Measurements from ENCODE around the gene FAM47E. TPM values are rescaled to one million over a fixed set of nuclear protein-coding genes. Genes with fewer than 3 reads are reported as not detected.

Gene FAM47E
- total and polyA plus RNA-seq, 2 experiments from 2014 or later: not detected

GRCh38 chr4:76271248-76271647 lies 19.7 kb downstream of the FAM47E start:
- Histone ChIP-seq H3K4me3 (no peak overlapping the region), H3K9me2 (ENCODE audit: insufficient read depth) (no peaks in the 10 kb centered on the region), H3K4me2 (ENCODE audit: unreplicated experiment) (no peak overlapping the region), H3K4me1 (ENCODE audit: insufficient read depth) (no peaks in the 10 kb centered on the region), H3K9me3 (ENCODE audit: low read depth) (no peaks in the 10 kb centered on the region), H3K9ac (no peak overlapping the region), H3K79me2 (ENCODE audit: insufficient read depth) (no peaks in the 10 kb centered on the region), H4K20me1 (ENCODE audit: insufficient read depth) (no peaks in the 10 kb centered on the region), H3F3A (ENCODE audit: insufficient read depth) (no peaks in the 10 kb centered on the region), H3K36me3 (ENCODE audit: low read depth) (no peaks in the 10 kb centered on the region), H3K27me3 (replicated peaks; ENCODE audit: insufficient read depth) (peaks cover 7% of the 10 kb centered on the region; the same call in 1 of the 2 replicates), H2AFZ (no peak overlapping the region), H3K27ac (no peak overlapping the region)
- TF ChIP-seq EZH2phosphoT487 (IDR thresholded peaks at IDR 0.05; ENCODE audit: insufficient read depth, low read depth) (no peak), EZH2 (IDR thresholded peaks at IDR 0.05; ENCODE audit: insufficient read depth, poor library complexity, severe bottlenecking) (no peak)
- in situ Hi-C loops (cut with MboI): no loop called here
- no peak for DNase-seq
- WGBS, 2 experiments (ENCODE audit: low coverage in 1 of 2, low lambda C conversion rate in 2 of 2, missing lambda C conversion rate in 2 of 2): 79 to 80% methylated on average over 6 of the region's 6 CpGs

- Histone ChIP-seq H3K4me2 (ENCODE audit: unreplicated experiment) (no peak overlapping the region), H3K27ac (no peak overlapping the region), H3K9ac (no peak overlapping the region), H3K79me2 (ENCODE audit: insufficient read depth) (no peaks in the 10 kb centered on the region), H4K20me1 (ENCODE audit: insufficient read depth) (no peaks in the 10 kb centered on the region), H3K9me2 (ENCODE audit: insufficient read depth) (no peaks in the 10 kb centered on the region), H3K9me3 (ENCODE audit: low read depth) (no peaks in the 10 kb centered on the region), H3K36me3 (ENCODE audit: low read depth) (no peaks in the 10 kb centered on the region), H3K27me3 (replicated peaks; ENCODE audit: insufficient read depth) (peaks cover 7% of the 10 kb centered on the region; the same call in 1 of the 2 replicates), H3F3A (ENCODE audit: insufficient read depth) (no peaks in the 10 kb centered on the region), H3K4me3 (no peak overlapping the region), H3K4me1 (ENCODE audit: insufficient read depth) (no peaks in the 10 kb centered on the region), H2AFZ (no peak overlapping the region)
- DNase-seq: no peak
- TF ChIP-seq EZH2phosphoT487 (IDR thresholded peaks at IDR 0.05; ENCODE audit: insufficient read depth, low read depth): no peak
- no peak for TF ChIP-seq EZH2 (IDR thresholded peaks at IDR 0.05; ENCODE audit: insufficient read depth, poor library complexity, severe bottlenecking)
- in situ Hi-C loops (cut with MboI): no loop called here
These were observed 20.6 kb downstream of the FAM47E start for GRCh38 chr4:76272073-76272472.

- in situ Hi-C loops (cut with MboI): no loop called here
- Histone ChIP-seq H3K36me3 (ENCODE audit: low read depth) (no peaks in the 10 kb centered on the region), H3F3A (ENCODE audit: insufficient read depth) (no peaks in the 10 kb centered on the region), H3K9ac (no peak overlapping the region), H3K9me2 (ENCODE audit: insufficient read depth) (no peaks in the 10 kb centered on the region), H4K20me1 (ENCODE audit: insufficient read depth) (no peaks in the 10 kb centered on the region), H3K9me3 (ENCODE audit: low read depth) (no peaks in the 10 kb centered on the region), H3K4me3 (no peak overlapping the region), H3K27me3 (replicated peaks; ENCODE audit: insufficient read depth) (peaks cover 9% of the 10 kb centered on the region; the same call in 1 of the 2 replicates), H3K4me2 (ENCODE audit: unreplicated experiment) (no peak overlapping the region), H3K27ac (no peak overlapping the region), H3K4me1 (ENCODE audit: insufficient read depth) (no peaks in the 10 kb centered on the region), H3K79me2 (ENCODE audit: insufficient read depth) (no peaks in the 10 kb centered on the region), H2AFZ (no peak overlapping the region)
- TF ChIP-seq EZH2 (IDR thresholded peaks at IDR 0.05; ENCODE audit: insufficient read depth, poor library complexity, severe bottlenecking) (no peak), EZH2phosphoT487 (IDR thresholded peaks at IDR 0.05; ENCODE audit: insufficient read depth, low read depth) (no peak)
- DNase-seq: no peak
- 50 to 51% methylated on average over 1 of the region's 1 CpG for WGBS, 2 experiments (ENCODE audit: low coverage in 1 of 2, low lambda C conversion rate in 2 of 2, missing lambda C conversion rate in 2 of 2)
These were observed 21.1 kb downstream of the FAM47E start for GRCh38 chr4:76272582-76272981.

- peaks cover 11% of the 10 kb centered on the region; the same call in 1 of the 2 replicates for H3K27me3 ChIP-seq (replicated peaks; ENCODE audit: insufficient read depth)
- 72 to 73% methylated on average over 5 of the region's 5 CpGs for WGBS, 2 experiments (ENCODE audit: low coverage in 1 of 2, low lambda C conversion rate in 2 of 2, missing lambda C conversion rate in 2 of 2)
- H2AFZ ChIP-seq: no peak overlapping the region
- H3K36me3 ChIP-seq (ENCODE audit: low read depth): no peaks in the 10 kb centered on the region
- H3K27ac ChIP-seq: no peak overlapping the region
- H3K9ac ChIP-seq: no peak overlapping the region
- no peaks in the 10 kb centered on the region for H3K9me2 ChIP-seq (ENCODE audit: insufficient read depth)
- in situ Hi-C loops (cut with MboI): no loop called here
- TF ChIP-seq EZH2 (IDR thresholded peaks at IDR 0.05; ENCODE audit: insufficient read depth, poor library complexity, severe bottlenecking): no peak
- no peak for TF ChIP-seq EZH2phosphoT487 (IDR thresholded peaks at IDR 0.05; ENCODE audit: insufficient read depth, low read depth)
- no peaks in the 10 kb centered on the region for H3K79me2 ChIP-seq (ENCODE audit: insufficient read depth)
- H3K4me2 ChIP-seq (ENCODE audit: unreplicated experiment): no peak overlapping the region
- H3K4me3 ChIP-seq: no peak overlapping the region
- H3F3A ChIP-seq (ENCODE audit: insufficient read depth): no peaks in the 10 kb centered on the region
- no peak for DNase-seq
- H4K20me1 ChIP-seq (ENCODE audit: insufficient read depth): no peaks in the 10 kb centered on the region
- no peaks in the 10 kb centered on the region for H3K9me3 ChIP-seq (ENCODE audit: low read depth)
- no peaks in the 10 kb centered on the region for H3K4me1 ChIP-seq (ENCODE audit: insufficient read depth)
These were observed 21.5 kb downstream of the FAM47E start for GRCh38 chr4:76272999-76273398.
